ENCODE measurements around the gene FAAP20.

The FAAP20 gene

GRCh38 chr1:2204415-2205190 is 10.0 kb upstream of the FAAP20 start:
- peak; percentile 64 for DNase-seq (ENCODE audit: extremely low read depth, insufficient read length)
- Histone ChIP-seq H3K4me3 (replicated peaks; ENCODE audit: low read depth, low read length) (peak overlapping the region; percentile 50), H3K36me3 (ENCODE audit: control insufficient read depth, insufficient read depth, low read length) (no peaks in the 10 kb centered on the region), H3K27me3 (replicated peaks; ENCODE audit: control insufficient read depth, insufficient read depth, low read length) (no peaks in the 10 kb centered on the region; the same call in 1 of the 2 replicates)
- TF ChIP-seq CTCF (IDR thresholded peaks at IDR 0.05; ENCODE audit: insufficient read depth, low read length, poor library complexity, severe bottlenecking) = no peak

- Histone ChIP-seq H3K4me3 (replicated peaks; ENCODE audit: low read depth, low read length) (no peak overlapping the region), H3K27me3 (replicated peaks; ENCODE audit: control insufficient read depth, insufficient read depth, low read length) (no peaks in the 10 kb centered on the region; the same call in 1 of the 2 replicates), H3K36me3 (ENCODE audit: control insufficient read depth, insufficient read depth, low read length) (no peaks in the 10 kb centered on the region)
- no peak for DNase-seq (ENCODE audit: extremely low read depth, insufficient read length)
- no peak for TF ChIP-seq CTCF (IDR thresholded peaks at IDR 0.05; ENCODE audit: insufficient read depth, low read length, poor library complexity, severe bottlenecking)
Measured at GRCh38 chr1:2203671-2204414, 9.3 kb upstream of the FAAP20 start.

GRCh38 chr1:2202843-2203601 is 8.4 kb upstream of the FAAP20 start:
- DNase-seq (ENCODE audit: extremely low read depth, insufficient read length) = no peak
- H3K36me3 ChIP-seq (ENCODE audit: control insufficient read depth, insufficient read depth, low read length) = no peaks in the 10 kb centered on the region
- no peak overlapping the region for H3K4me3 ChIP-seq (replicated peaks; ENCODE audit: low read depth, low read length)
- H3K27me3 ChIP-seq (replicated peaks; ENCODE audit: control insufficient read depth, insufficient read depth, low read length) = no peaks in the 10 kb centered on the region; the same call in 1 of the 2 replicates
- TF ChIP-seq CTCF (IDR thresholded peaks at IDR 0.05; ENCODE audit: insufficient read depth, low read length, poor library complexity, severe bottlenecking) = no peak

GRCh38 chr1:2202008-2202575 is 7.5 kb upstream of the FAAP20 start:
- Histone ChIP-seq H3K4me3 (replicated peaks; ENCODE audit: low read depth, low read length) (no peak overlapping the region), H3K27me3 (replicated peaks; ENCODE audit: control insufficient read depth, insufficient read depth, low read length) (no peaks in the 10 kb centered on the region; the same call in 1 of the 2 replicates), H3K36me3 (ENCODE audit: control insufficient read depth, insufficient read depth, low read length) (no peaks in the 10 kb centered on the region)
- TF ChIP-seq CTCF (IDR thresholded peaks at IDR 0.05; ENCODE audit: insufficient read depth, low read length, poor library complexity, severe bottlenecking) = no peak
- no peak for DNase-seq (ENCODE audit: extremely low read depth, insufficient read length)

- no peak for TF ChIP-seq CTCF (IDR thresholded peaks at IDR 0.05; ENCODE audit: insufficient read depth, low read length, poor library complexity, severe bottlenecking)
Measured at GRCh38 chr1:2201062-2201461, 6.5 kb upstream of the FAAP20 start.

More at GRCh38 chr1:2201062-2201461, 6.5 kb upstream of the FAAP20 start:
- Histone ChIP-seq H3K36me3 (ENCODE audit: control insufficient read depth, insufficient read depth, low read length) (no peaks in the 10 kb centered on the region), H3K4me3 (replicated peaks; ENCODE audit: low read depth, low read length) (no peak overlapping the region), H3K27me3 (replicated peaks; ENCODE audit: control insufficient read depth, insufficient read depth, low read length) (no peaks in the 10 kb centered on the region; the same call in 1 of the 2 replicates)
- DNase-seq (ENCODE audit: extremely low read depth, insufficient read length) = no peak

All from GM06990 (cell line).